Stimulated activated CD4-positive, alpha-beta T cell treated with anti-CD3 and anti-CD28 coated beads, Interleukin-4, amount 100 ng/mL, for 48 hours (primary cell): ENCODE results near the gene PXMP4.

Experiments
- DNase-seq, 2 donors: peaks; one replicate each; pipeline ENCODE4 v3.0.0-alpha.2; 2020; ENCODE audit warnings: low read depth in 2 of 2

The PXMP4 gene

DNA sequence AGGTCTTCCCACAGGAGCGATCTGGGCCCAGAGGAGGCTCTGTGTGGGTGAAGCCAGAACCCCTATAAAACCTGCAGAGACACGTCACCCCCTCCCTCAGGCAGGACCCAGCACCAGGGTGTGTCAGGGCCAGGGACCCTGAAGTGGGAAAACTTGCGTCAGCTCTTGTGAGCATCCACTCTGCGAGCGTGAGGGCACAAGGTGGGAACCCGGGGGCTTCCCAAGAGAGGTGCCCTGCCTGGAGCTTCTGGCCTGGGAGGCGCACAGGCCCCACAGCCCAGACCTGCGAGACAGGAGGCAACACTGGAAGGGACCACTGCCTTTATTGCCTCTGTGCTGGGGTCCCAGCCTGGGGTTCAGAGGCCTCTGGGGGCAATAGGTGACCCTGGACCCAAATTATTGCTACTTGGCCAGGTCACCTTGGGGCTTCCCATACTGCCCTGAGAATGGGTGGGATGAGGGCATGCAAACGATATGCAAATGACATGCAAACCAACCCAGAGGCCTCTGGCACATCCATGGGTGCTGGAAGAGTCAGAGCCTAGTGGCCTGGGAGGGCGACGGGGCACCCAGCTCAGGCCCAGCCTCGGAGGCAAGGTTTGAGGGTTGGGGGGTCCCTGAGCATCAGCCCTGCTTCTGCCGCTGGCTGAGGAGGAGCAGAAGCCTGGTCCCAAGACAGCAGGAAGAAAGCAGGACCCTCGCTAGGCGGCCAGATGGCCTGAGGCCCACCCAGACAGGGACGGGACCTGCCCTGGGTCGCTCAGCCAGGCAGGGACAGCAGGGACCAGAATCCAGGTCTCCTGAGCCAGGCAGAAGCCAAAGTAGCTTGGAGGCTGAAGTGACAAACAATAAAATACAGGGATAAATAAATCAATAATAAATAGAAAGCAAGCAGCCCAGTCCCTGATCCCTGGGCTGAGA lies 63.1 kb downstream of the PXMP4 start:
- no peak for DNase-seq

DNA sequence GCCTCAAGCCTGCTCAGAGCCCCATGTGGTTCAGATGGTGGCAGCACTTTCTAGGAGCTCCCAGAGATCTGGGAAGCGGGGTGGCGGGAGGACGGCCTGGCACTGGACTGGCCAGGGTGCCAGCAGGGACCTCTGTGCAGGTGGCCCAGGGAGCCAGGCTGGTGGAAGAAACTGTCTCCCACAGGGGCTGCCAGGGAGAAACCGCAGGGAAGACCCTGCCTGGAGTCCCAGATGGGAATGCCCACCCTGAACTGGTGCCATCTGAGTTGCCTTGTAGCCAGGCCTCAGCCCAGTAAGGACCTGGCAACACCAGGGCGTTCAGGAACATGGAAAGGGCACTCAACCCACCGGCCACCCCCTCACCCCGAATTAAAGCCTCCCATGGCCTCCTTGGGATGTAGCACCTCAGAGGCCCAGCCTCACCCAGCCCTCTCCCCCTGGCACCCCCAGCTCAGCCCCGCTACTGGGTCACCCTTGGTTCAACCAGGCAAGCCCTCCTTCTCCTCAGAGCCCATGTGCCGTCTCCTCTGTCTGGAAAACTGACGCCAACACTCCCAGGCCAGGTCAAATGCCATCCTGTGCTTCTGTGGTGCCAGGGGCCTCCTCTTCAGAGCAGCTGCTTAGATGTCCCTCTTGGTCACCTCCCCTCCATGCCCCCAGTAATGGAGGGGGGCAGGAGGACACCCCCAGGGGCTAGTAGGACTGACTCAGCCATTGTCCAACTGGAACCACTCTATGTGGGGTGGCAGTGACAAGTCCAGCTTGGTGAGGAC lies 63.9 kb downstream of the PXMP4 start:
- no peak for DNase-seq

DNA sequence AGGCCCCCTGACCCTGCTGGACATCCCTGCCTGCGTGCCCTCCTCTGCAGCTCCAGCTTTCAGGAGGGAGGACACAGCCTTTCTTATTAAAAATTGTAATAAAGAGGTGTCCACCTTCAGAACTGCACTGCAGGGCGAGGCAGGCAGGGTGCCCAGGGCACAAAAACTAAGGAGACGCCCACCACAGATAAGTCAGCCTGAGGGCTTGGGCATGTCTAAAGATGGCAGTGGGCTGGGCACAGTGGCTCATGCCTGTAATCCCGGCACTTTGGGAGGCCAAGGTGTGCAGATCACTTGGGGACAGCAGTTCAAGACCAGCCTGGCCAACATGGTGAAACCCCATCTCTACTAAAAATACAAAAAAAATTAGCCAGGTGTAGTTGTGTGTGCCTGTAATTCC lies 64.9 kb downstream of the PXMP4 start:
- DNase-seq = no peak

DNA sequence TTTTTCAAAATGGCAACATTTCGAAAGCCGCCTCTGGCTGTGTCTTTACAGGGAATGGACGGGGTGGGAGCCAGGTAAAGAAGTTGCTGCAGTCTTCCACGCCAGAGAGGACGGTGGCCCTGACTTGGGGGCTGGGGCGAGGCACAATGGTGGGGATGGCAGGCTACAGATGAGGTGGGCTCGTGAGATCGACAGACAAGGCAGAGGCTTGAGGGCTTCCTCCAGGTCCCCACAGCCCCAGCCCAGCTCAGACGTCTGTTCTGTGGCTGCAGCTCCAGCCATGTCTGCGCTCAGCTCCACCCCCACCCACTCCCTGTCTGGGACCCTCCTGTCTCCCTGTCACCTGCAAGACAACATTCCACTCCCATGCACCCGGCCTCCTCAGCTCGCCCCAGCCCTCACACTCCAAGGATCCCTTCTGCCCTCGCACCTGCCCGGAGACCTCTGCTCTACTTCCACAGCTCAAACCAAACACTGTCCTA lies 65.4 kb downstream of the PXMP4 start:
- DNase-seq = no peak

DNA sequence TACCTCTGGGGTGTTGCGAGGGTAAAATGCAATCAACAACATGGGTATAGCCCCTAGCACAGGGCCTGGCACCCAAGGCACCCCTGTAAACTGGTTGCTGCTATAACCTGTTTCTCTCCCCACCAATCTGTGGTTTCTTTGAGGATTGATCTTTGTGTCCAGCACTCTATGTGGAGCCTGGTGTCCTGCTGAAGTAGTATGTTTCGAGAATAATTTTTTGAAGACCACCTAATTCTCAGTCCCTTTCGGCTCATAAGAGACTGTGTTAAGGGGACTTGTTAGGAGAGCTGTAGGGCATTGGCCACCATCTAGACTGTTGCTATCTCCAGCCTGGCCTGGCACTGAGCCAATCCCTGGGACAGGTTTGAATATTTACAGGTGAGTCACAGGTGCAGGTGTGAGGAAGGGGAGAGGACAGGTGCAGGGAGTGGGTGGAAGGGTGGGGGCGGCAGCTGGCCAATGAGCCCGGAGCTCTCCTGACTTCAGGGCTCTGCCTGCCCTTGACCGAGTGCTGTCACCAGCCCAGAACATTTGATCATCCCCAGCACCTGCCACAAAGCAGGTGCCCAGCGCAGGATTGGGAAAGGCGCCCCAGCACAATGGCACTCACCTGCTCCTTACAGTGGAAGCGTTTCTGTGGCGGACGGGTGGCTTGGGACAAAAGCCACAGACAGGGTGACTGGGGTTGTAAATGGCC lies 66.1 kb downstream of the PXMP4 start:
- no peak for DNase-seq

DNA sequence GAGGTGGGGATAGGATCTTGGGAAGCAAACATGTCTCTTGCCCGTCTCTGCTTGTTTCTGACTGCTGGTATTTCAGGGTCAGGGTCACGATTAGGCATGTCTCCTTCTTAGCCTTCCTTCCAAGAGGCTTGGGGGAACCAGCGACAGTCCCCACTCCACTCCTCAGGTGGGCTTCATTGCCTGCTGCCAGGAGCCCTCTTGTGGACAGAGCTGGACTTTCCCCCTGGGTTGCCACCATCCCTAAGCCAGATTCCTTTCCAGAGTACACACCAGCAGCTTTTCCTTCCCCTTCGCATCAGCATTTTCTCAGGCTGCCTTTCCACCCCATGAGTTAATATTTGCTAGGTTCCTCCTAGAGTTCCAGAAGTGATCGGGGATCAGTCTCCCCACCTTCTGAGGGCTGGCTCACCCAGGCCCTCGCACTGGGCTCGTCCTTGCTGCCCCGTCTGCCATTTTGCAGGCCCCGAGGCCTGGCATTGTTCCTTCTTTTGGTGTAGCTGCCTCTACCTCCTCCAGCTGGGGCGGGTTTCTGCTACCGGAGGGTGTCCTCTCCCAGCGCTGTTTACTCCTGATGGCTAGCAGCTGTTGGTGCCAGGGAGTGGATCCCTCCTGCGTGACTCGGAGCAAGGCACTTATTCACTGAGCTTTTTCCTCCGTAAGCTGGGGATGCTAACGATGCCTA lies 66.8 kb downstream of the PXMP4 start:
- DNase-seq = no peak
